Mucosa of rectum (tissue), 2 donors: ENCODE results near the gene PSAP.
"Not testable (repeated sequence)": the region's sequence is repeated elsewhere in the genome, so short reads cannot be mapped to it uniquely, and the experiment has no call there.

ENCODE experiments used
- H3K27ac ChIP-seq, 2 donors: one replicate each; pipeline ENCODE4 v1.7.0; 2013; ENCODE audit warnings: inconsistent platforms in 2 of 2, low read depth in 2 of 2, low read length in 2 of 2
- H3K27me3 ChIP-seq, 2 donors: one replicate each; pipeline ENCODE4 v1.7.0; 2013; ENCODE audit warnings: low read length in 2 of 2; ENCODE audit not compliant: control insufficient read depth in 2 of 2, insufficient read depth in 2 of 2
- H3K36me3 ChIP-seq, 2 donors: one replicate each; pipeline ENCODE4 v1.7.0; 2013; ENCODE audit warnings: low read length in 2 of 2; ENCODE audit not compliant: control insufficient read depth in 2 of 2, insufficient read depth in 2 of 2
- H3K4me1 ChIP-seq, 2 donors: one replicate each; pipeline ENCODE4 v1.7.0; 2013; ENCODE audit warnings: low read length in 2 of 2, mild to moderate bottlenecking in 1 of 2; ENCODE audit not compliant: control insufficient read depth in 2 of 2, insufficient read depth in 2 of 2
- H3K4me3 ChIP-seq, 2 donors: one replicate each; pipeline ENCODE4 v1.7.0; 2013; ENCODE audit warnings: low read length in 2 of 2
- H3K9ac ChIP-seq, 2 donors: one replicate each; pipeline ENCODE4 v1.7.0; 2013; ENCODE audit warnings: low read length in 2 of 2, low read depth in 1 of 2, mild to moderate bottlenecking in 1 of 2
- H3K9me3 ChIP-seq, 2 donors: one replicate each; pipeline ENCODE4 v1.7.0; 2013; ENCODE audit warnings: low read length in 2 of 2; ENCODE audit not compliant: control insufficient read depth in 2 of 2
- donor health status: healthy.
- donor health status: Normal muscosa, but diverticular disease.

PSAP gene

DNA sequence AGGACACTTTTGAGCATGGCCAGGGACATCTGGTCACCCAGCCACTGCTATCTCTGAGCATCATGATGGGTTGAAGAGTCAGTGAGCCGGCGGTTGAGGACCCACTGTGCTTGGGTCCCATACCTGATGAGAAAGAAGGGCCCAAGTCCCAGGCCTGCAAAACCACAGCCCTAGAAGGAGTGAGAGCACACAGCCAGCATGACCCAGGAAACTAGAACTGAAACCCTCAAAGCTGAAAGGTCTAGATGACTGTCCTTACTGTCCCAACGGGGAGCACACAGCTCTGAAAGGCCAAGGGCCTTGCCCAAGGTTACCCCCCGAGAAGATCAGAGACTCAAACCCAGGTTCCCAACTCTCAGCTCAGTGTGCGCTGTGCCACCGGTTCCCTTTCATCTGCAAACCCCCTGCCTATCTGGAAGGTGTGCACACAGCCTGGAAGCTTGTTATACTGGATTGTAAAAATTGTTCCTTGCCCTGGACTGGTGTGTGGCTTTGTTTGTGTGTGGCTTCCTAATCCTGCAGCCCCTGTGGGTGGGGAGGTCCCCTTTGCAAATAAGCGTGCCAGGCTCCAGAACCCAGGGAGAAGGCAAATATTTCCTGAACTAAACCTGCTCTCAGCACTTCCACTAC, 22.6 kb upstream of the PSAP start:
- Histone ChIP-seq H3K36me3 (no peaks in the 10 kb centered on the region), H3K4me1 (peaks cover 4 to 10% of the 10 kb centered on the region in 2 donors), H3K9ac (no peak overlapping the region), H3K4me3 (no peak overlapping the region), H3K27ac (no peak overlapping the region), H3K27me3 (no peaks in the 10 kb centered on the region), H3K9me3 (no peaks in the 10 kb centered on the region)

GRCh38 chr10:71869601-71870000, 18.6 kb upstream of the PSAP start:
- not testable (repeated sequence) for H3K36me3 ChIP-seq, H3K4me3 ChIP-seq, H3K27ac ChIP-seq

DNA sequence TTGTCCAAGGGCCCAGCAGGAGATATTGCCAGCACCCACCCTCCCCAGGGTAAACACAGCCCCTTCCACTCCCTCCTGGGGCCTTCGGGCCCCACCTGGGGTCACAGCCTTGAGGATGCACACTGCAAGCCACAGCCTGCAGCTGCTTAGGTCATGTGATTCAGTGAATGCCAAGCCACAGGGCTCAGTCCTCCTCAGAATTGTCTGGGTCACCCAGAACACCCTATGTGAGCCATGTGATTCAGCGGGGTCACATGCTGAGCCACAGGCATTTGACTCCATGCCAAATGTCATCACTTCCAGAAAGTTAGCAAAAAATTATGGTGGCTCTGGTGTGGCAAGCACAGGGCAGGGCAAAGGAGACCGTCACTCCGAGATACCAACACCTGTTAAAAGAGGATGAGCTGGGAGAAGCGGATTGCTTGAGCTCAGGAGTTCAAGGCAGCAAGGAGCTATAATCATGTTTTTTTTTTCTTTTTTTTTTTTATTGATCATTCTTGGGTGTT, 17.2 kb upstream of the PSAP start:
- Histone ChIP-seq H3K9ac (no peak overlapping the region), H3K36me3 (no peaks in the 10 kb centered on the region), H3K4me1 (peaks cover 3 to 4% of the 10 kb centered on the region in 2 donors), H3K27ac (no peak overlapping the region), H3K9me3 (no peaks in the 10 kb centered on the region), H3K27me3 (no peaks in the 10 kb centered on the region), H3K4me3 (no peak overlapping the region)

More at GRCh38 chr10:71869601-71870000, 18.6 kb upstream of the PSAP start:
- not testable (repeated sequence) for H3K9ac ChIP-seq, H3K9me3 ChIP-seq, H3K27me3 ChIP-seq
- peaks cover 9 to 10% of the 10 kb centered on the region in 2 donors for H3K4me1 ChIP-seq

DNA sequence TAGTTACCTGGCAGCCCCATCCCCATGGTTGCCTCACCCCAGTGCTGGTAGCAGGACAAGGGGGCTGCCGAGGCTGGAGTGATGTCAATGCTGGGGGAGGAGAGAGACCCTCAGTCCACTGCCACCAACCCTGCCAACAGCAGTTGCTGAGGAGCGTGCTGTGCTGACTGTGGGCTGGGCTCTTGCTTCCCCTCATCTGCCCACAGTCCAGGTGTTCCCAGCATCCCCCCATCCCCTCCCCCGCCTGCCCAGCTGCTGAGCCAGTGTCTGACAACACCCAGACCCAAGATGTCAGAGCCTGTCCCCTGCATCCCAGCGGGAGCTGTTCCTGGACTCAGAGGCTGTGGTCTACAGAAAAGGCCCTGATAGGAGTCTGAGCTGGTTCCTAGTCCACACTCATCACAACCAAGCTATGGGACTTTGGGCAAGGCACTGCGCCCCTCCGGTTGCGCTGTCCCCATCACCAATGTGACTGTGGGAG, 14.6 kb upstream of the PSAP start:
- H3K36me3 ChIP-seq = no peaks in the 10 kb centered on the region
- no peaks in the 10 kb centered on the region for H3K9me3 ChIP-seq
- H3K27ac ChIP-seq = no peak overlapping the region
- no peak overlapping the region for H3K9ac ChIP-seq
- H3K27me3 ChIP-seq = no peaks in the 10 kb centered on the region
- peaks cover 0 to 4% of the 10 kb centered on the region in 2 donors for H3K4me1 ChIP-seq
- no peak overlapping the region for H3K4me3 ChIP-seq

GRCh38 chr10:71864911-71865361, 13.9 kb upstream of the PSAP start:
- H3K4me1 ChIP-seq = peaks cover 4 to 8% of the 10 kb centered on the region in 2 donors
- no peaks in the 10 kb centered on the region for H3K9me3 ChIP-seq
- H3K4me3 ChIP-seq = no peak overlapping the region
- H3K27ac ChIP-seq = no peak overlapping the region
- no peaks in the 10 kb centered on the region for H3K36me3 ChIP-seq
- H3K9ac ChIP-seq = no peak overlapping the region
- no peaks in the 10 kb centered on the region for H3K27me3 ChIP-seq

GRCh38 chr10:71863203-71863602, 12.2 kb upstream of the PSAP start:
- Histone ChIP-seq H3K9ac (no peak overlapping the region), H3K27ac (no peak overlapping the region)

GRCh38 chr10:71860243-71861029, 9.4 kb upstream of the PSAP start:
- H3K4me3 ChIP-seq = no peak overlapping the region
- no peaks in the 10 kb centered on the region for H3K27me3 ChIP-seq
- H3K9ac ChIP-seq = peak overlapping the region in 1 of 2 donors; percentile 31
- no peaks in the 10 kb centered on the region for H3K9me3 ChIP-seq
- peaks cover 3 to 4% of the 10 kb centered on the region in 2 donors for H3K4me1 ChIP-seq
- H3K27ac ChIP-seq = peak overlapping the region; percentile 53 to 71
- H3K36me3 ChIP-seq = no peaks in the 10 kb centered on the region

More at GRCh38 chr10:71863203-71863602, 12.2 kb upstream of the PSAP start:
- H3K36me3 ChIP-seq = no peaks in the 10 kb centered on the region
- H3K9me3 ChIP-seq = no peaks in the 10 kb centered on the region
- no peaks in the 10 kb centered on the region for H3K27me3 ChIP-seq
- H3K4me1 ChIP-seq = peaks cover 4 to 8% of the 10 kb centered on the region in 2 donors
- no peak overlapping the region for H3K4me3 ChIP-seq

DNA sequence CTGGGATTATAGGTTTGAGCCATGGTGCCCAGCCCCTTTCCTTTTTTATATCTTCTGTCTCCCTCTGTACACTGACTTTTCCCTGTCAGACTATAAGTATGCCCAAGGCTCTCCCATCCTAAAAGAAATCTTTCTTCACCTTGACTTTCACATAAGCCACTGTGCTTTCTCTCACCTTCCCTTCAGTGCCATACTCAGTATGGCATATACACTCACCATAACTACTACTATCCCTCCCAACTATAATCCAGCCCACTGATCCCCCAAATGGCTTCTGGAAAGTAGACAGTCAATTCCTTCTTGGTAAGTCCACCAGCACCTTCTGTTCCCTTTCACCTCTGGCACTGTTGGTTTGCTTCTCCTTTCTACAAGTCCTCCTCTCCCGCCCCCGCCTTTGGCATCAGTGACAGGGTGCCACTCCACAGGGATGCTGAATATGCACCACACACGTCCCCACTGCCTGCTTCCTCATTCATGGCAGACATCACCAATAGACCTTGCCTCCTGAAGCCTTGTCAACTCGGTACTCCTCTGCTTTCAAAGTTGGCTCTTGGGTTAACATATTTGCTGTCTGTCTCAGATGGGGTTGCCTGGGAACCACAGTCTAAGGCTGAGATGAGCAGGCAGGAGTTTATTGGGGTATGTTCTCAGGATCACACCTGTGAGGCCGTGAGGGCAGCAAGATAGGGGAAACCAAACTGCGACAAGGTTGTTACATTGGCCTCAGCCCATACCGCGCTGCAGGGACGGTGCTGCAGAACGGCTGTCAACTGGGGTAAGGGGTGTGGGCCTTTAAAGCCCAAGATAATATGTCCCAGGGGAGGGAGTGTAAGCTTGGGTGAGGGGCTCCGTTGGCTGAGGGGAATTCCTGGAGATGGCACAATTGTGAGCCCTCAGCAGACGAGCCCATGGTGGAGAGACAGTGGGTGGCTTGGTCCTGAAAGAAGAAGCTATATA, 7.2 kb upstream of the PSAP start:
- H3K4me1 ChIP-seq = peaks cover 3 to 4% of the 10 kb centered on the region in 2 donors
- H3K9me3 ChIP-seq = no peaks in the 10 kb centered on the region
- no peak overlapping the region for H3K27ac ChIP-seq
- H3K36me3 ChIP-seq = no peaks in the 10 kb centered on the region
- H3K4me3 ChIP-seq = no peak overlapping the region
- H3K27me3 ChIP-seq = no peaks in the 10 kb centered on the region
- H3K9ac ChIP-seq = no peak overlapping the region

GRCh38 chr10:71856619-71857018, 5.6 kb upstream of the PSAP start:
- Histone ChIP-seq H3K4me1 (peaks cover 5 to 7% of the 10 kb centered on the region in 2 donors), H3K9ac (no peak overlapping the region), H3K9me3 (no peaks in the 10 kb centered on the region), H3K27ac (no peak overlapping the region), H3K4me3 (no peak overlapping the region), H3K27me3 (no peaks in the 10 kb centered on the region), H3K36me3 (no peaks in the 10 kb centered on the region)
